GM18870 (cell line): Measurements from ENCODE around the gene TLR4.

Experiments used
- ATAC-seq: cut with Tn5 transposase; IDR thresholded peaks from one replicate; pipeline ENCODE4 v1.9.1; 2021; ENCODE audit warnings: moderate library complexity; ENCODE audit not compliant: unreplicated experiment

TLR4 gene

GRCh38 chr9:117704024-117704575 lies at the start of gene TLR4:
TSS of gene TLR4 (plus strand) at chr9:117704403. CDS start at chr9:117704473, 70 bp downstream.
- ATAC-seq: peak; percentile 98

- no peak for ATAC-seq
Observed at GRCh38 chr9:117656002-117656401, 48.2 kb upstream of the TLR4 start.

GRCh38 chr9:117662651-117663050 lies 41.6 kb upstream of the TLR4 start:
- ATAC-seq: no peak

GRCh38 chr9:117664419-117664818 lies 39.8 kb upstream of the TLR4 start:
- no peak for ATAC-seq

- no peak for ATAC-seq
Observed at GRCh38 chr9:117665601-117666385, 38.4 kb upstream of the TLR4 start.

GRCh38 chr9:117671468-117671867 lies 32.7 kb upstream of the TLR4 start:
- no peak for ATAC-seq

GRCh38 chr9:117672369-117672768 lies 31.8 kb upstream of the TLR4 start:
- ATAC-seq: no peak

GRCh38 chr9:117677572-117677971 lies 26.6 kb upstream of the TLR4 start:
- no peak for ATAC-seq

GRCh38 chr9:117678871-117679270 lies 25.3 kb upstream of the TLR4 start:
- ATAC-seq: peak; percentile 35

- no peak for ATAC-seq
Observed at GRCh38 chr9:117679416-117679815, 24.8 kb upstream of the TLR4 start.

- ATAC-seq: no peak
Observed at GRCh38 chr9:117681888-117682287, 22.3 kb upstream of the TLR4 start.

GRCh38 chr9:117682955-117683710 lies 21.1 kb upstream of the TLR4 start:
- ATAC-seq: peak; percentile 83

GRCh38 chr9:117687532-117687931 lies 16.7 kb upstream of the TLR4 start:
- no peak for ATAC-seq

- ATAC-seq: no peak
Observed at GRCh38 chr9:117691367-117691766, 12.8 kb upstream of the TLR4 start.

GRCh38 chr9:117696154-117696553 lies 8.0 kb upstream of the TLR4 start:
- ATAC-seq: no peak

- no peak for ATAC-seq
Observed at GRCh38 chr9:117697046-117697445, 7.2 kb upstream of the TLR4 start.

- ATAC-seq: no peak
Observed at GRCh38 chr9:117703537-117703936, 666 bp upstream of the TLR4 start.

- no peak for ATAC-seq
Observed at GRCh38 chr9:117704597-117704996, 394 bp downstream of the TLR4 start.

- no peak for ATAC-seq
Observed at GRCh38 chr9:117705386-117705785, 1.2 kb downstream of the TLR4 start.

- ATAC-seq: no peak
Observed at GRCh38 chr9:117706421-117707116, 2.4 kb downstream of the TLR4 start.

GRCh38 chr9:117707561-117707960 lies 3.4 kb downstream of the TLR4 start:
- ATAC-seq: no peak
